HCEC 1CT (cell line): Measurements from ENCODE around the gene POLDIP2.

ENCODE experiments used
- DNase-seq: peaks from one replicate; pipeline ENCODE4 v3.0.0-alpha.2; 2017

POLDIP2 gene

DNA sequence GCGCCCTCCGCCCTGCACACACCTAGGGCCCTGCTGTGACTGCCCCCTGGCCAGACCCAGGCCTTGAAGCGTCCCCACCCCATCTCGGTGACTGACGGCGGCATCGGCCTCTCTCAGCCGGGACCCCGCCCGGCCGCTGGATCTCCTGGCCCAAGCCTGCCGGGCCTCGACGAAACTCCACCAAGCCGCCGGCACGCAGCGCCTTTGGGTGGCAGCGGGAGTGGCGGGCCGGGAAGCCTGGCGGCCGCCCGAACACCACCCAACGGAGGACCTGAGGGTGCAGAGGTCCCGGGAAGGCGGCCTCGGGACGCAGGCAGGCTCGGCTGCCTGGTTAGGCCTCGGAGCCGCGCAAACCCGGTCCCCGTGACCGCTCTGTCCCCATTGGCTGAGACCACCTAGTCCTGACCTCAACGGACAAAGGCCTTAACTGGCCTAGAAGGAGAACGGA, 50.3 kb downstream of the POLDIP2 start:
- no peak for DNase-seq

GRCh38 chr17:28298449-28298848, 58.9 kb downstream of the POLDIP2 start:
- DNase-seq = no peak
